Neutrophil (primary cell): ENCODE data around the gene CDIPT.

Experiments used
- H3K27ac ChIP-seq: fragments of 200-600 bp; sonication (generic); 2 replicates; pipeline ENCODE4 v1.5.1; 2016; ENCODE audit warnings: mild to moderate bottlenecking, moderate library complexity
- H3K27me3 ChIP-seq: fragments of 200-600 bp; sonication (generic); 2 replicates; pipeline ENCODE4 v1.6.0; 2016; ENCODE audit warnings: mild to moderate bottlenecking
- H3K36me3 ChIP-seq: fragments of 200-600 bp; sonication (generic); 2 replicates; pipeline ENCODE4 v1.5.1; 2017
- H3K4me1 ChIP-seq, 2 experiments: fragments of 200-600 bp in 1 of 2; sonication (generic) in 1 of 2; 1 replicate in 1 of 2; 2 replicates in 1 of 2; pipeline versions ENCODE4 v1.5.1 to v1.6.1; 2013 to 2016; ENCODE audit warnings: low read depth in 1 of 2, low read length in 1 of 2, mild to moderate bottlenecking in 1 of 2, moderate library complexity in 1 of 2; ENCODE audit not compliant: control insufficient read depth in 1 of 2, insufficient read depth in 1 of 2
- H3K4me3 ChIP-seq, 2 experiments: fragments of 200-600 bp in 1 of 2; sonication (generic) in 1 of 2; 1 replicate in 1 of 2; 2 replicates in 1 of 2; pipeline ENCODE4 v1.5.1; 2013 to 2016; ENCODE audit warnings: low read depth in 1 of 2, low read length in 1 of 2, mild to moderate bottlenecking in 1 of 2, moderate library complexity in 1 of 2
- H3K9me3 ChIP-seq: fragments of 200-600 bp; sonication (generic); 2 replicates; pipeline ENCODE4 v1.5.1; 2016
- TF ChIP-seq, protein P1 (sequence below): fragments of 200-600 bp; sonication (generic); IDR thresholded peaks from 2 replicates; pipeline ENCODE4 v1.5.1; 2016; ENCODE audit warnings: antibody characterized with exemption

CDIPT gene

DNA sequence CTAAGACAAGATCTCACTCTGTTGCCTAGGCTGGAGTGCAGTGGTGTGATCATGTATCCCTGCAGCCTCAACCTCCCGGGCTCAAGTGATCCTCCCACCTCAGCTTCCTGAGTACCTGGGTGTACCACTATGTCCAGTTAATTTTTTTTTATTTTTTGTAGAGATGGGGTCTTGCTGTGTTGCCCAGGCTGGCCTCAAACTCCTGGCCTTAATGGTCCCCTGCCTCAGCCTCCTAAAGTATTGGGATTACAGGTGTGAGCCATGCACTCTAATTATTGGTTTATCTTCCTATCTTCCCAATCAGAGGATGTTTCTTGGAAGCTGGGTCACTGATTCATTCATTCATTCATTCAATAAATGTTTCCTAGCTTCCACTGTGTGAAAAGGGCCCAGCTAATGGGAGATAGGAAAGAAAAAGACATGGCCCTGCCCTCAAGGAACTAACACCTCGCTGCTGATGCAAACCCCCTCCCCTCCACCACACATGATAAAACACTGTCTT, 45.7 kb upstream of the CDIPT start:
- Histone ChIP-seq H3K36me3 (peaks cover 54% of the 10 kb centered on the region), H3K4me3 (no peak overlapping the region), H3K9me3 (no peaks in the 10 kb centered on the region), H3K27ac (no peak overlapping the region), H3K27me3 (no peaks in the 10 kb centered on the region), H3K4me1 (no peaks in the 10 kb centered on the region)
- TF ChIP-seq, protein P1, sequence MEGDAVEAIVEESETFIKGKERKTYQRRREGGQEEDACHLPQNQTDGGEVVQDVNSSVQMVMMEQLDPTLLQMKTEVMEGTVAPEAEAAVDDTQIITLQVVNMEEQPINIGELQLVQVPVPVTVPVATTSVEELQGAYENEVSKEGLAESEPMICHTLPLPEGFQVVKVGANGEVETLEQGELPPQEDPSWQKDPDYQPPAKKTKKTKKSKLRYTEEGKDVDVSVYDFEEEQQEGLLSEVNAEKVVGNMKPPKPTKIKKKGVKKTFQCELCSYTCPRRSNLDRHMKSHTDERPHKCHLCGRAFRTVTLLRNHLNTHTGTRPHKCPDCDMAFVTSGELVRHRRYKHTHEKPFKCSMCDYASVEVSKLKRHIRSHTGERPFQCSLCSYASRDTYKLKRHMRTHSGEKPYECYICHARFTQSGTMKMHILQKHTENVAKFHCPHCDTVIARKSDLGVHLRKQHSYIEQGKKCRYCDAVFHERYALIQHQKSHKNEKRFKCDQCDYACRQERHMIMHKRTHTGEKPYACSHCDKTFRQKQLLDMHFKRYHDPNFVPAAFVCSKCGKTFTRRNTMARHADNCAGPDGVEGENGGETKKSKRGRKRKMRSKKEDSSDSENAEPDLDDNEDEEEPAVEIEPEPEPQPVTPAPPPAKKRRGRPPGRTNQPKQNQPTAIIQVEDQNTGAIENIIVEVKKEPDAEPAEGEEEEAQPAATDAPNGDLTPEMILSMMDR, result no peak

DNA sequence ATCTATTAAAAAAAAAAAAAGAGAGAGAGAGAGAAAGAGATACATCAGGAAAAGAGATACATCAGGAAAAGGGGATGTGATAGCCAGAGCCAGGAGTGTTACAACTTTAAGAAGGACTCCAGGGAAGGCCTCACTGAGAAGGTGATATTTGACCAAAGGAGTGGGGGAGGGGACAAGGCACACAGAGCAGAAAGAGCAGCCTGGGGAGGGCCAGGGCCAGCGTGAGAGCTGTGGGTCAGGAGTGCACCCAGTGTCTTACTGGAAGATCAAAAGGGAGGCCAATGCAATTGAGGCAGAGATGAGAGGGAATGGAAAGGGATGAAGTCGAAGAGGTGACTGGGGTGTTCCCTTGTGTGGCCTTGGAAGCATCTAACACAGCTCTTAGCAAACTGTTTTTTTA, 44.9 kb upstream of the CDIPT start:
- TF ChIP-seq, protein P1, result no peak
- Histone ChIP-seq H3K9me3 (no peaks in the 10 kb centered on the region), H3K27ac (no peak overlapping the region), H3K36me3 (peaks cover 46% of the 10 kb centered on the region), H3K4me3 (no peak overlapping the region), H3K4me1 (no peaks in the 10 kb centered on the region), H3K27me3 (no peaks in the 10 kb centered on the region)

GRCh38 chr16:29906520-29907244, 43.7 kb upstream of the CDIPT start:
- Histone ChIP-seq H3K4me1 (no peaks in the 10 kb centered on the region), H3K27ac (no peak overlapping the region), H3K36me3 (peaks cover 43% of the 10 kb centered on the region), H3K9me3 (no peaks in the 10 kb centered on the region), H3K27me3 (peaks cover 6% of the 10 kb centered on the region), H3K4me3 (no peak overlapping the region)
- TF ChIP-seq, protein P1, result no peak

DNA sequence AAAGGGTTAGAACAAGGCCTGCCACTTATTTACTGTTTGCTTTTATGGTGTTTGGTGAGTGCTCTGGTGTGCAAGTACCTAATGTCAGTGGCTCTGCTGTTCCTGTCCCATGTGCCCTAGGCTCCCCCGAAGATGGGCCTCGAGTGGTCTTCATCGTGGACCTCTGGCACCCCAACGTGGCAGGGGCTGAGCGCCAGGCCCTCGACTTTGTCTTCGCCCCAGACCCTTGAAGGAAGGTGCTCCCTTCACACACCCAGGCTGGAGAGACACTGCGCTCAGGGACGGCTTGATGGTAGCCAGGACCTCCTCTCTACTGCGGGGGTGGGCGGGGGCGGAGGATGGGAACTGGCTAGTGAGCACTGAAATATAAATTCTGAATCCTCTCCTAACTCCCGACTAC, 42.6 kb upstream of the CDIPT start:
- TF ChIP-seq, protein P1, result no peak
- H3K4me3 ChIP-seq, result no peak overlapping the region
- H3K4me1 ChIP-seq, result peaks cover under 1 to 2% of the 10 kb centered on the region in 2 experiments
- H3K27ac ChIP-seq, result no peak overlapping the region
- H3K36me3 ChIP-seq, result peaks cover 33% of the 10 kb centered on the region
- peaks cover 17% of the 10 kb centered on the region for H3K27me3 ChIP-seq
- H3K9me3 ChIP-seq, result no peaks in the 10 kb centered on the region

- Histone ChIP-seq H3K9me3 (no peaks in the 10 kb centered on the region), H3K27me3 (peaks cover 24% of the 10 kb centered on the region), H3K27ac (no peak overlapping the region), H3K4me3 (no peak overlapping the region), H3K36me3 (peaks cover 29% of the 10 kb centered on the region), H3K4me1 (peaks cover 6 to 8% of the 10 kb centered on the region in 2 experiments)
- TF ChIP-seq, protein P1, result no peak
Measured at GRCh38 chr16:29904947-29905346, 41.9 kb upstream of the CDIPT start.
